ENCODE results near the gene UBASH3B.

Gene UBASH3B

DNA sequence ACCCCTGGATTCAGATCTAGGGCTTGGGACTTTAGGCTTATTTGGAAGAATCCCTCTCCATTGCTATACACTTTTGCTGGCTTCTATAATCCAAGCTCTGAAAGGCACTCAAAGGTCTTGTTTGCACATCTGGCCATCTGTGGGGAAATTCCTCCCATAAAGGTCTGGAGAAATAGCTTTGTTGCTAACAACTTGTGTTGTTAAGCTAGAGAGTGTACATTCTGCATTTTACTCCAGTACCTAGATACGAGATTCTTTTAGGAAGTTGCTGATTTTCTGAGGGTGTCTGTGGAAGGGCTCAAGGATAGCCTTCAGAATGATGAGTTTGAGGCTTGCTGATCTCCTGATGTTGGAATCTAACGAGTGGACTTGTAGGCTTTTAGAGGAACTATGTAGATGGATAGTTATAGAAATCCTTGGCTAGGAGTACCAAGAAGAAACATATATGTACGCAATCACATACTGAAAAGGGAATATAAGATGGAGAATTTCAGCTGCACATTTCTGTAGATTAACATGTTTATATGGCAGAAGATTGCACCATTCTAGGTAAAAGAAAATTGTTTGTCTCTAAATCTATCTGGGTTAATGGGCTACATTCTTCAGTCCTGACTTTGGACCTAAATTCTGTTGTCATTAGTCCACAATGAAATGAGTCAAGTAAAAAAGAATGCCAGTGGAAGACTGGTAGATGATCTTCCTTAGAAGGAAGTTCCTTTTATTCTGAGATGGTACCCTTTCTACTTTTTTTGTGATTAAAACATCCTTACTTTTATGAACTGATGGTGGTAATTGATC lies 51.0 kb downstream of the UBASH3B start:
- DNase-seq (ENCODE audit: low read depth in 2 of 2): no peak

DNA sequence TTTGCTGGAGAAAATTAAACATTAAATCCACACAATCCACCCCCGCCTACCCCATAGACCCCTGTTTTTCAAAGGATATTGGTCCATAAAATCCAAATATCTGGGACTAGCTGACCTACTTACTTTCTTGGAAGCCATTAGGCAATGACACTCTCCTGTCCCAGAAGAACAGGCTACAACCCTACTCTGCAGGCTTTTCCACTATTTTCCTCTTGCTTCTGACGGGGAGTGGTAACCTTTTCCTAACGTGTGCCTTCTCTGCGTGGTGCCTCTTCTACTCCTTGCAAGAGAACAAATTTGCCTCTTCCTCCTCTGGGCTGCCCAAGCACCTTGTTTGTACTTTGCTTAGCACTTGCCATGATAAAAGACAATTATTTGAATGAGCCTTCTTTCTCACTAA lies 51.6 kb downstream of the UBASH3B start:
- no peak for DNase-seq (ENCODE audit: low read depth in 2 of 2)

DNA sequence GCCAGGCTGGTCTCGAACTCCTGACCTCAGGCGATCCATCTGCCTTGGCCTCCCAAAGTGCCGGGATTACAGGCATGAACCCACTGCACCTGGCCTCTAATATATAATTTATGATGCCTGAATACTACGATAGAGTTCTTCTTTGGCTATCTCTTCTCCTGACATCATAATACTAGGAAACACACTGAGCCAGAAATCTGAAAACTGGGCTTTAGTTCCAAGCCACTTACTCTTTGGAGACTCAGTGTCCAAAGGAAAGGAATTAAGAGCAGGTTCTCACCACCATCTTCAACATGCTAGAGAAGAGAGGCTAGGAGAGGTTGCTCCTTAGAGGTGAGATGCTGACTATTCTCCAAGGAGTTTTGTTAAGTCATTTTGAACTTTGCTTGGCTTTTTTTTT lies 52.4 kb downstream of the UBASH3B start:
- no peak for DNase-seq (ENCODE audit: low read depth in 2 of 2)

DNA sequence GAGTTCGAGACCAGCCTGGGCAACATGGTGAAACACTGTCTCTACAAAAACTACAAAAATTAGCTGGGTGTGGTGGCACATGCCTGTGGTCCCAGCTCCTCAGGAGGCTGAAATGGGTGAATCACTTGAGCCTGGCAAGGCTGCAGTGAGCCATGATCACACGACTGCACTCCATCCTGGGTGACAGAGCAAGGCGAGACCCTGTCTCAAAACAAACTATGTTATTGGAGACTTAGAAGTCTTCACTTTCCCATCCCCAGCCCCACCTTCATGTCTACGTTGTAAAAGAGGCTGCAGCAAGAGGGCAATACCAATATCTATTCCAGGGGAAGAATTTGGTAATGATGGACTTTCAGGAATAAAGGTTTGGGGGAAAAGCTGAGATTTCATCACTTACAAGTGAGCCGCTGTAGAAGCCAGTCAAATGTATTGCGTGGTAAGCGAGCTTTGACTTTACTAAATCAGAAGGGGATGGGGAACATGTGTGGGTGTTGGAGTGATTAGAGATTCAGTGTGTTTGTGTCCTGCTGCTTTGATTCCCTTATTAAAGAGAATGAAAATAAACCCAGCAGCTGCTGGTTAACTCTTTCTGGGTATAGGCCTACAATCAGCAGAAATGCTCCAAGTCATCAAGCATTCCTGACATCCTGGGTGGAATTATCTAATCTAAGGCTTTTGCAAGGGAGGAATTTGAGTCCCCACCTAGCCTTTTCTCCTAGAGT lies 53.7 kb downstream of the UBASH3B start:
- DNase-seq (ENCODE audit: low read depth in 2 of 2): no peak

DNA sequence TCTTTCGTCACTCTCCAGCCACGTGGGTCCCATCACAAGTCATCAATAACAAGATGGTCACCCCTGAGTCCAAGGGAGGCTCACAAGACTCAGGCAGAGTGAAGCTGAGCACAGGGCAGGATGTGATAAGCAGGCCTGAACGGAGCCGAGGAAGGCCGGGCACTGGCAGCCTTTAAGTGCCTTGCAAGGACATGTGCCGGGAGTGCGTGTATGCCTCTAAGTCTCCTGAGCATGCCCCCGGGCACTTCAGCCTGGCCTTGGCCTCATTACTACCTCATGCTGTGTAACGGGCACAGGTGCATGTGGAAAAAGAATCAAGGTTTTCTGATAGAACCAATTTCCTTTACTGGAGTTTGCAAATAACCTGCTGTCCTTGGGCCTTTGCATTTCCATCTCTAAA lies 55.8 kb downstream of the UBASH3B start:
- no peak for DNase-seq (ENCODE audit: low read depth in 2 of 2)

DNA sequence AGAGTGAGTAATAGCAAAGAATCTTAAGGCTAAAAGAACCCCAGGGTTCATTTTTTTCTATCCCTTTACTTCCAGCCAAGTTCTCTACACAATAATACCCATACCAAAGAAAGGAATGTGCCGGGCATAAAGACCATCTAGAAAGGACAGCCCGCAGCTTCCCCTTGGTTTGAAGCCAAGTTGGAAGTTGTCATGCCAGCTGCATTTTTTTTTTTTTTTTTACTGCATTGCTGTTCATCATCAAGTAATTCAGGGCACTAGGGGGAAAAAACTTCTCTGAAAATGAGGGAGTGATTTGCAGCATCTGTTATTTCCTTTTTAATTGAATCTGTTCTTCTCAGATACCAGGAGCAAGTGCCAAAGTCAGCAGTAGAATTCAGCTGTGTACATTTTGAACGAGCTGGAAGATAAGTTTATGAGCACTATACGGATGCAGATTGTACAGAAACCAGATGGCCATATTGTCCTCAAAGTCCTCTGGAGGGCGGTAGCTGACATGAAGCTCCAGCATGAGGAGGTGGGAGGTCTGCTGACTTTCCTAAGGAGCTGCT lies 56.4 kb downstream of the UBASH3B start:
- DNase-seq (ENCODE audit: low read depth in 2 of 2): no peak

DNA sequence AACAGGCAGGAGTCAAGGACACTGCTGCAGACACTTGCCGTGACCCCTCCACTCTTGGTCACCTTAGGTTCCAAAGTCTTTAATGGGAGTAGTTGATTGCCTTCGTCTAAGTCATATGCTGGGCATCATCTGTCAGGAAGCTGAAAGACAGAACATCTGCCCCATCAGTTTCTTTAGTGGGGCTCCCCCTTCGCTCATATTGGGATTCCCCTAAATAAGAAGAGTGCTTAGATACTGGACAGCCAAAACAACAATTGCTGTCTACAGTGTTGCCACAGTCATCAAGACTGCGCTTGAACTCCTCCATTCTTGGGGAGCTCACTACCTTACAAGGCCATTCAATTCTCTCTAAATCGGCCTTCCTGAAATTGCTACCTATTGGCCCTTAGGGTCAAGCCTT lies 58.5 kb downstream of the UBASH3B start:
- DNase-seq (ENCODE audit: low read depth in 2 of 2): no peak

DNA sequence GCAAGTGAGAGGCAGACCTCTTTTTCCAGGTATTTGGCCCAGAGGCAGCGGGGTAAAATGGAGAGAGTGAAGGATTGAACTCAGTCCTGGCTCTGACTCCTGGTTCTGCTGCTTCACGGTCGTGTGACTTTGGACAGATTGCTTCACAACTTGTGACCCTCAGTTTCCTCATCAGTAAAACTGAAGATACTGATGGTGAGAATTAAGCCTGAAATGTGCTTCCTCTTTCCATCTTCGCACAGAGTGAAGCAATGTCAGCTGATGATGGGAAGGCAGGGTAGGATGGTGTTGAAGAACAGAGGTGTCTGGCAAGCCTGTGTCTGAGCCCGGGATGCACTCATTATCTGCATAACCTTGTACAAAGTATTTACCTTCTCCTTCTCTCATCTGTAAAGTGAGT lies 59.0 kb downstream of the UBASH3B start:
- DNase-seq (ENCODE audit: low read depth in 2 of 2): no peak

DNA sequence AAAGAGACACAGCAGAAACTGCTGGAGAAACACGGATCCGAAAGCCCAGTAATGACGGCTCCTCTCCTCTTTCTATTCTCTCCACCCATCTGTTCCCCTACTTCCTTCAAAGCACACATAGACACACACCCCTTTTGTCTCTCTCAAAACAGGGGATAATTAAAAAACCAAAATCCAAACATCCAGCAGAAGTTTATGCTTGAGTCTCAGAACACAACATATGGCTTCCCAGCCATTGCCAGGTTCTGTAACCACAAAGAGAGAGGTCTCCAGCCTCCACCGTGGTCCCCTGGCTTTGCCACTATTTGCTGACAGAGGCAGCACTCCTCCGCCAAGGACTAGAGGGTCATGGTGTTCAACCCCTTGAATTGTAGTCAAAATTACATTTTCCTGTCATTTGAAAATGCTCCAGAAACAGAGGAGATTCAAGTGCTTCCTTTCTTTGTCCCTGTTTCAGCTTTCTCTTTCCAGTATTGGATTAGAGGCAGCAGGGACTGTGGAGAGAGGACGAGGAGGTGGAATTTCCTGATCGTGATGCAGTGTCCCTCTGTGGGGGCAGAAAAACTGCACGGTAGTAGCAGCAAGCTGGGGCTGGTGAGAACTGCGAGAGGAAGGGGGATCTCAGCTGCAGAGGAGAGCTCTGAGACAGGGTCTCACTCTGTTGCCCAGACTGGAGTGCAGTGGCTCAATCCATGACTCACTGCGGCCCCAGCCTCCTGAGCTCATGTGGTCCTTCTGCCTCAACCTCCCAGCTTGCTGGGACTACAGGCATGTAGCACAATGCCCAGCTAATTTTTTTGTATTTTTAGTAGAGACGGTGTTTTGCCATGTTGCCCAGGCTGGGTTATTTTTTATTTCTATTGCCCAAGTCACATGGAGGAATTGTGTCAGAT lies 60.3 kb downstream of the UBASH3B start:
- DNase-seq (ENCODE audit: low read depth in 2 of 2): no peak

DNA sequence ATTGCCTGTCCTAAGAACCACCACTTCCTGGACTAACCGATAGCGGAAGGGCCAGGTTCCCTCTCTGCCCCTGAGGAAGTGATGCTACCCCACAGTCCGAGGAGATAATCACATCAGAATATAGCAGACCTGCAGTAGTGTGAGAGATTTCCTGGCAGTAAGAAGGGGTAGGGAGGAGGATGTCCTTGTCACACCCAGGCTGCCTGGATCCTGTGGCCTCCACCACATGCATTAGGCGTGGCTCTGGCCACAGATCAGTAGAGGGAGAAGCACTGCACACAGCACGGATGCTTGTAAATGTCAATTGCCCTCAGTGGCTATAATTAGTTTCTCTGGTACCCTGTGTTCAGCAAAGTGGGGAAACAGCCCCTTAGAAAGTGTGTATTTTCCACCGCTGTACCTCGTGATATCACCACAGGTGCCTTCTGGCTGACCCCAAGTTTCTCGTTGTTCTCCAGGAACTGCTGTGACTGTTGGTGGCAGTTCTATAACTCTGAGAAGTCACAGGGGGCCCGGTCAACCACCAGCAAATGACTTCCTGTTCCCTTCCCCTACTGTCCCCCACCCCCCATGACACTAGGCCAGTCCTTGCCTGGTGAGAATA lies 61.8 kb downstream of the UBASH3B start:
- peak; percentile 59 to 73 for DNase-seq (ENCODE audit: low read depth in 2 of 2)

DNA sequence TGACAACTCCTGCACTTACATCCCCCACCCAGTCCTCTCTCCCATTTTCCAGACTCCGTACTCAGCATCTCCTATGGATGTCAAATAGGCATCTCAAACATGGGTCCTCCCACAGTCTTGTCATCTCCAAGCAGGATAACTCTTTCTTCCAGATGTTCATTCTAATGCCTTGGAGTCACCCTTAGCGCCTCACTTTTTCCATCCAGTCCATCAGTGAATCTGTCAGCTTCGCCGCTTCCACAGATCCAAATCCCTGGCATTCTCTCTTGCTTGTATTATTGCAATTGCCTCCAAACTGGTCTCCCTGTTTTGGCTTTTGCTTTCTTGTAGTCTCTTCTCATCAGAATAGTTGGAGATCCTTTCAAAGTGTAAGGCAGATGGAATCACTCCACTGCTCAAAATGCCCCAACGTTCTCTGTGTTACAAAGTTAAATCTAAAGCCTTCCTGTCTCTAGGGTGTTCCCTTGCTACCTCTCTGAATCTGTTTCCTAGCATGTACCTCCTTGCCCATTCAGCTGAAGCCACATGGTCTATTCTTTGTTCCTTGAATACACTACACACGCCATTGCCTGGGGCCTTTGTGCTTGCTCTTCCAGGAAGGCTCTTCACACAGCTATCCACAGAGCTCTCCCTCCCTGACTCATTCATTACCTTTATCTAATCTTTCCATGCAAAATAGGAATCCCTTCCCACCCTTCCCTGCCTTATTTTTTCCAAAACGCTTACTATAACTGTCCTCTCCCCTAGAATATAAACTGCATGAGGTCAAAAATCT lies 64.8 kb downstream of the UBASH3B start:
- no peak for DNase-seq (ENCODE audit: low read depth in 2 of 2)

DNA sequence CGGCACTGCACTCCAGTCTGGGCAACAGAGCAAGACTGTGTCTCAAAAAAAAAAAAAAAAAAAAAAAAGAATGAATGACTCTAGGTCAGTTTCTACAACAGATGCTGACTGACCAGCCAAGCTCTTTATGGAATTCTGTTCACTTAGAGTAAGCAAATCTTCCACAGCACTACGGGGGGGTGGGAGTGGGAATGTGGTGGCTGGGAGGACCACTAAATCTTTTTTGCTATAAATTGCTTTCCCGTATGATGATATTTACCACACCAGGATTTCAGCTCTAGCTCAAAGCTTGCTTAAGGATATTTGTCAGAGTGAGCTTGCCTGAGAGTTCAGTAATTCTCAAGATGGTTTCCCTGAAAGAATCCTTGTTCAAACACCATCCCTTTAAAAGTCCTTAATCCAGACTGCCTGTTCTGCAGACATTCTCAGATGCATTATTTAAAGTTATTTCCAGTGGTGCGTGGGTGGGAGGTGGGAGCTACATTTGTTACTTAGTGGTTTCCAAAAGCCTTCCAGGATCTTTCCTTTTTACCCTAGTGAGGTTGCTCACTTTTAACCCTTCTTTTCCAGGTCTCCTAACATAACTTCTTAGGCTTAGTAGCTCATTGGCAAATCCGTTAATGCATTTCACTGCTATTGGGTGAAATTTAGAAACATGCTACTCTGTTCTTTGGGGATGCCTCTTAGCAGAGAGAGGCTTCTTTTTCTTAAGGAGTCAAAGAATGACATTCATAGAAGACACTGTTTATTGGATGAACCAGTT lies 65.9 kb downstream of the UBASH3B start:
- DNase-seq (ENCODE audit: low read depth in 2 of 2): no peak

DNA sequence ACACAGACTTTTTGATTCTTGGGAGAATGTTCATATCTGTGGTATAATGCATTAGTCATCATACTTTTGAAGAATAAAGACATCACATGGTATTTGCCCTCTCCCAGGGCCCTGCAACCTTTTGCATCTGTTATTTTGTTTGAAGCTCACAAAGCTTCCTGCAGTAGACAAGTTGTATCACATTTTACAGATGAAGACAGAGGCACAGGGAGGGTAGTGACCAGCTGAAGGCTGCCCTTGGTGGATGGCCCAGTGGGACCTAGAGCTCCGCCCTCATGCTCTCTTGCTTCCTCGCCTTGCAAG lies 66.4 kb downstream of the UBASH3B start:
- DNase-seq (ENCODE audit: low read depth in 2 of 2): no peak

DNA sequence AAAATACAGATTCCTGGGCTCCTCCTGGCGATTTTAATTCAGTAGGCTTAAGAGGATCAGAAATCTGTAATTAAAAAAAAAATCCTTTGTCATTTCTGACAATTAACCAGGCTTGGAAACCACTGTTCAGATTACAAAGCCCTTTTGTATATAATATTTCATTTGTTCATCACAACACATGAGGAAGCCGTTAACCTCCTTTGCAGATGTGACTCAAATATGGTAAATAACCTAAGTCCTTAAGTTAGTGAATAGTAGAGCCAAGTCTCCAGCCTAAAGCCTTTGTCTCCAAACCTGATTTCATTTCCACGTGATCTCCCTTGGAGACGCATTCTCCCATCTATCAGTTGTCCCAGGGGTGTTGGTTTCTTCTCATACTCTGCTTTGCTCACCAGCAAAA lies 67.6 kb downstream of the UBASH3B start:
- DNase-seq (ENCODE audit: low read depth in 2 of 2): no peak

DNA sequence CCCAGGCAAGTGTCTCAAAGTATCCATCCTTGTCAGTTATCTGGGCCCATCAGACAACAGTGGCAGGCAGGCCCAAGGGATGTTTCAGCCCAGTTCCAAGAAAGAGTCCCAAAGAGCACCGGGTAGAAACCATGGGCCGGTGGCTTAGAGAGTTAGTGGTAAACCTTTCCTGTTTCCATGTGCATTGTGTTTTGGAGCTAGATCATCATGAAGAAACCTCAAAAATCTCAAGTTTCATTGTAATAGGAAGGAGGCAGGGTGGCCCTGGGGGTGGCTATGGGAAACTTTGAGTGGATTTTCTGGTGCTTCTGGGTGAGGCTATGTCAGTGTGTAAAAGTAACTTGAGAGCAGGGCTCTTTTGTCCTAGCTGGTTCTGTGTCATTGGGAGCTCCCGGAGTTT lies 68.1 kb downstream of the UBASH3B start:
- peak in 1 of 2 donors; percentile 47 for DNase-seq (ENCODE audit: low read depth in 2 of 2)

DNA sequence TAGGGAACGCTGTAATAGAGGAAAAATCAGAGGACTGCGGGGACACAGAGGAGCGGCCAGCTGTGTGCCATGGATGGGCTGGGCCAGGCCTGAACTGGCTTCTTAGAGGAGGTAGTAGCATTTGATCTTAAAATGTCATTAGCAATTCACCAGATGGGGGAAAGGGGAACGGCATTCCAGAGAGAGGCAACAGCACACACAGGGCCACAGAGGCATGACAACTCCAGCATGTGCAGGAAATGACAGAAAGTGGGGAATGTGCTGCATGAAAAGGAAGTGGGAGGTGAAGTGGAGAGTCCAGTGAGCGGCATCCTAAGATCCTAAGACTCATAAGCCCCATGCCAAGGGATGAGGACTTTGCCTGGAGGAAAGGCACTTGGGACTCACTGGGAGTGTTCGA lies 69.0 kb downstream of the UBASH3B start:
- no peak for DNase-seq (ENCODE audit: low read depth in 2 of 2)

DNA sequence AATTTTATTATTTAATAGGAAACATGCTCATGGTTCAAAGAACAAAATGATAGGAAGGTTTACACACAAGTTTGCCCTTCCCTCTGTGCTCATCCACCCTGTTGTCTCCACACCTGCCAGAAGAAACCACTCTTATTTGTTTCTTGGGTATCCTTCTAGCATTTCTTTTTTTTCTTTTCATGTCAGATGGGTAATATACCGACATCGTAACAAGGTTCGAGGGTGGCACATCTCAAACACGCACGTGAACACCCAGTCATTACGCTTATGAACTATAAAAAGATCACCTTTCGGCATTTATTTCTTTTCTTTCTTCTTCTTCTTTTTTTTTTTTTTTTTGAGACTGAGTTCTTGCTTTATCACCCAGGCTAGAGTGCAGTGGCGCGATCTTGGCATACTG lies 70.5 kb downstream of the UBASH3B start:
- DNase-seq (ENCODE audit: low read depth in 2 of 2): no peak

DNA sequence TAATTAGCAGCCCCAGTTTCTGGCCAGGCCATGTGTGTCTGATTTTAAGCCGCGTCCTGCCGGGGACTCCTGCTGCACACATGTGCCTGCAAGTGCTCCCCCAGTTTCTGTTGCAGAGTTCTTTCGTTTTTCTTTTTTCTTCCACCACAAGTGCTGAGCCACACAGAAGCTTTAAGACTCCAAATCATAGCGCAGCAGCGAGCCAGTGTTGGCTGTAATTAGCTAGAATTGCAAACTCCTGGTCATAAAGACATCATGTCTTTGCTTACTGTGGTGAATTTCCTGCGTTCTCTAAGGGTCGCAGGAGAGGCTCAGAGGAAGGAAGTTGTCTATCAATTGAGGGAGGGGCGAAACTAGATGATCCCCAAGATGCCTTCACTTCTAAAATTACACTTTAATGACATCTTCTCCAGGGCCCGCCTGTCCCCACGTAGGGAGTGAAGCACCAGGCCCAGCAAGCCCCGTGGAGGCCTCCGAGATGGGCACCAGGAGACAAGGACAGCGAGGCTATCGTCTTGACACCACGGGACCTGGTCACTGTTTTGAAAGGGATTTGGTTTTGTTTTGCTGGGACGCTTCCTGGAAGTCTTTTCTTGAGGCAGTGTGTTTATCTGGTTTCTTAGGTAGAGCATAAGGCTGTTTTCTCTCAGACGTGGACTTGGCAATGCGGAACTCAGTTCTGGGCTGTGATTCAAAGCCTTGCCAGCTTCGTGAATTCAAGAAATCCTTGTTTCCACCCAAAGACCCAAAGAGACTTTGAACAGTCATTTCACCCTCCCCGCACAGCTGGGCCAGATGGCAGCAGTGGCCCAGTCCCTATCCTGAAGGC lies 71.8 kb downstream of the UBASH3B start:
- DNase-seq (ENCODE audit: low read depth in 2 of 2): no peak

DNA sequence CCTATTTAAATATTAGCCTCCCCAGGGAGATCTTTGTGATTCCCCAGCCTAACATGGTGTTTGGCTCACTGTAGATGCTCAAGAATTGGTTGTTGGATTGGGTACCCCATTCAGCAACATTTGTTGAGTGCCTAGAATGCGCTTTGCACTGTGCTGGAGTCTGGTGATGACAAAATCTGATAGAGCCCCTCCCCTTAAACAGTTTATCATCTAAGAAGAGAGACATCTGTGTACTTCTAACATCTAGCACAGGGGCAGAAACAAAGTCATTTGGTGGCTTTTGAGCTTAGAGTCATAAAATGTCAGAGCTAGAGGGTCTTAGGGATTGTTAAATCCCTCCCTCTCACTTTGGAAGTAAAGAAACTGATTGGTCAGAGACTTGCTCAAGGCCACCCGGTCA lies 73.0 kb downstream of the UBASH3B start:
- no peak for DNase-seq (ENCODE audit: low read depth in 2 of 2)

Measured in stimulated activated CD8-positive, alpha-beta memory T cell treated with anti-CD3 and anti-CD28 coated beads, Interleukin-15, amount 100 ng/mL, for 48 hours (primary cell).